Lower leg skin (tissue), 4 donors: ENCODE data around the gene PLXNC1. TPM values are rescaled to one million over a fixed set of nuclear protein-coding genes. Genes with fewer than 3 reads are reported as not detected.

ENCODE experiments used
- DNase-seq, 2 donors: peaks; one replicate each; pipeline ENCODE4 v3.0.0-alpha.2; 2019; ENCODE audit warnings: low spot score in 2 of 2
- H3K4me3 ChIP-seq: fragments of 200-600 bp; sonication (generic); 2 replicates; pipeline ENCODE4 v1.5.1; 2017; ENCODE audit warnings: mild to moderate bottlenecking, low read depth; ENCODE audit not compliant: poor library complexity, severe bottlenecking
- POLR2A ChIP-seq, 2 donors: fragments of 450-650 bp; IDR thresholded peaks; one replicate each; pipeline ENCODE4 v1.6.1; 2016 to 2017; ENCODE audit warnings: antibody characterized with exemption in 2 of 2, mild to moderate bottlenecking in 1 of 2, moderate library complexity in 1 of 2
- WGBS, 2 donors: methylation state at CpG; one replicate each; pipeline ENCODE4 v1.1.5; 2018; 5-methylcytosine and 5-hydroxymethylcytosine counted together
- intact Hi-C: fragments of 100-400 bp; cut with DNase I; formaldehyde crosslinking; loops from one replicate; pipeline ENCODE4 v1.15.0; 2023; ENCODE audit warnings: low total_unique reads
- total RNA-seq, 4 donors: library from RNA; depleted of rRNA; stranded (reverse); fragments of >200 nt; gene quantifications; one replicate each; pipeline ENCODE4 v1.1.0, GENCODE V29; 2016
- TF ChIP-seq, protein P1 (sequence below), 3 donors: fragments of 450-650 bp; IDR thresholded peaks; one replicate each; pipeline ENCODE4 v1.5.1; 2016; ENCODE audit warnings: antibody characterized with exemption in 3 of 3, mild to moderate bottlenecking in 3 of 3, moderate library complexity in 2 of 3

PLXNC1 gene
- total RNA-seq, 4 donors from 2014 or later, result 7.6 to 10.8 (median 8.2) TPM

DNA sequence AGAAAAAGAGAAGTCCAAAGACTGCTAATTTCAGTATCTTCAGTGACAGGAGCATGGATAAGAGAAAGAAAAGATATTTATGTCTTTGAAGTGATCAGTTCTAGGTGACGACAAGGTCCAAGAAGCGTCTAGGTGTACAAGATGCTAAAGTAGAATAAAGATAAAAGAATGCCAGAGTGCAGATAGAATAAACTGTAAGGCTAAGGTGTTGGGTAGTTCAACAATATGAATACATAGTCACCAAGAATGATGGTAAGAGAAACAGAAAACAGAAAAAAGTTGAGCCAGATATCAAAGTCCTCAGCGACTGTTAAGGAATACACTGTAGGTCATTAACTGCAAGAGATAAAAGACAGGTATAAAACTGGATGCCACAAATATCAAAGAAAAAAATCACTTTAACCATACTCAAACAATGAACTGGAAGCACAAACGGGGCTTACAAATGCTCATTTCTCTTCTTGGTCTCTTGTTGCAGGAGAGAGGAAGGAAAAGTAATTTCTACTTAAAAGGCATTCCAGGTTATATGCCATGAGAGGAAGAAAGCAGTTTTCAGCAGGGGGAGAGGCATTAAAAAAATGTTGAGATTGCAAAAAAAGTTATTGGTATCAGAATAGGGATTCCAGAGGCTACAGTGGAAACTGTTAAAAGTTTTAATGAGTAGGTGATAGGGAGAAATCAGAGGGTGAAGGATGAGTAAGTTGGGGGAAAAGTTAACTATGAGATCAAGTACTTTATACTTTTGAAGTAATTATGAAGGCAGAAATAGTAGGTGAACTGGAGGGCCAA lies 189.8 kb downstream of the PLXNC1 start:
- no peak for TF ChIP-seq POLR2A (IDR thresholded peaks at IDR 0.05)
- 92 to 94% methylated on average over 4 of the region's 4 CpGs for WGBS, 2 donors
- intact Hi-C loops, result no loop called here
- no peak for DNase-seq
- no peak overlapping the region for H3K4me3 ChIP-seq

DNA sequence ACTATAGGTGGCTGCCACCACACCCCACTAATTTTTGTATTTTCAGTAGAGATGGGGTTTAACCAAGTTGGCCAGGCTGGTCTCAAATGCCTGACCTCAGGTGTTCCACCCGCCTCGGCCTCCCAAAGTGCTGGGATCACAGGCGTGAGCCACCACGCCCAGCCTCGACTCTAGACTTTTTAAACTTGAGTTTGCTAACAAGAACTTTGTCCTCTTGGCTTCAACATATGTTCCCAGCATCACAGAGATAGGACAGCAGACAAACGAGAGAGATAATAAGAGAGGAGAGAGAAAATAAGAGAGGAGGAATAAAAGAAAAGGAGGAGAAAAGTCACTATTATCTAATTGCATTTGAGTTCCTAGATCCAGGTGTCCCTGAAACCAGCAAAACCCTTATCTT lies 192.2 kb downstream of the PLXNC1 start:
- no peak for DNase-seq
- WGBS, 2 donors, result 95 to 96% methylated on average over 6 of the region's 6 CpGs
- TF ChIP-seq, protein P1, sequence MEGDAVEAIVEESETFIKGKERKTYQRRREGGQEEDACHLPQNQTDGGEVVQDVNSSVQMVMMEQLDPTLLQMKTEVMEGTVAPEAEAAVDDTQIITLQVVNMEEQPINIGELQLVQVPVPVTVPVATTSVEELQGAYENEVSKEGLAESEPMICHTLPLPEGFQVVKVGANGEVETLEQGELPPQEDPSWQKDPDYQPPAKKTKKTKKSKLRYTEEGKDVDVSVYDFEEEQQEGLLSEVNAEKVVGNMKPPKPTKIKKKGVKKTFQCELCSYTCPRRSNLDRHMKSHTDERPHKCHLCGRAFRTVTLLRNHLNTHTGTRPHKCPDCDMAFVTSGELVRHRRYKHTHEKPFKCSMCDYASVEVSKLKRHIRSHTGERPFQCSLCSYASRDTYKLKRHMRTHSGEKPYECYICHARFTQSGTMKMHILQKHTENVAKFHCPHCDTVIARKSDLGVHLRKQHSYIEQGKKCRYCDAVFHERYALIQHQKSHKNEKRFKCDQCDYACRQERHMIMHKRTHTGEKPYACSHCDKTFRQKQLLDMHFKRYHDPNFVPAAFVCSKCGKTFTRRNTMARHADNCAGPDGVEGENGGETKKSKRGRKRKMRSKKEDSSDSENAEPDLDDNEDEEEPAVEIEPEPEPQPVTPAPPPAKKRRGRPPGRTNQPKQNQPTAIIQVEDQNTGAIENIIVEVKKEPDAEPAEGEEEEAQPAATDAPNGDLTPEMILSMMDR (IDR thresholded peaks at IDR 0.05), result no peak
- TF ChIP-seq POLR2A (IDR thresholded peaks at IDR 0.05), result no peak
- no peak overlapping the region for H3K4me3 ChIP-seq
- intact Hi-C loops, result no loop called here

DNA sequence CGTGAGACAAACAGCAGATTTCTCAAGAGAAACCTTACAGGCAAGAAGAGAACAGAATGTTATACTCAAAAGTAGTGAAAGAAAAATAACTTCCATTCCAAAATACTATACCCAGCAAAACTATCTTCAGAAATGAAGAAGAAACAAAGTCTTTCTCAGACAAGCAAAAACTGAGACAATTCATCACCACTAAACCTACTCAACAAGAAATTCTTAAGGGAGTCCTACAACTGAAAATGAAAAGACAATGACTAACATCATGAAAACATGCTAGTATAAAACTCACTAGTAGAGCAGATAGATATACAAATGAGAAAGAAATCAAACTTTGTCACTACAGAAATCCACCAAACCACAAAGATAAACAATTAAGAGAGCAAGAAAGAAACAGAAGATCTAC lies 204.8 kb downstream of the PLXNC1 start:
- TF ChIP-seq, protein P1 (IDR thresholded peaks at IDR 0.05), result no peak
- no peak for TF ChIP-seq POLR2A (IDR thresholded peaks at IDR 0.05)
- H3K4me3 ChIP-seq, result no peak overlapping the region
- DNase-seq, result no peak
- intact Hi-C loops, result no loop called here
- WGBS, 2 donors, result 100% methylated on average over 1 of the region's 1 CpG
